OCI-LY7 (cell line): Measurements from ENCODE around the gene DNAJB4.

Experiments used
- CTCF ChIP-seq: fragments of 200-600 bp; sonication (generic); conservative IDR thresholded peaks from 2 replicates; pipeline ENCODE4 v1.5.1; 2014; ENCODE audit warnings: mild to moderate bottlenecking, antibody characterized with exemption, low read length, moderate library complexity, mixed read lengths
- EZH2phosphoT487 ChIP-seq: fragments of 200-600 bp; sonication (generic); IDR thresholded peaks from 2 replicates; pipeline ENCODE4 v1.6.1; 2018; ENCODE audit warnings: low read depth, borderline replicate concordance, mild to moderate bottlenecking, mixed run types, antibody characterized with exemption, low read length, moderate library complexity, mixed read lengths

DNA sequence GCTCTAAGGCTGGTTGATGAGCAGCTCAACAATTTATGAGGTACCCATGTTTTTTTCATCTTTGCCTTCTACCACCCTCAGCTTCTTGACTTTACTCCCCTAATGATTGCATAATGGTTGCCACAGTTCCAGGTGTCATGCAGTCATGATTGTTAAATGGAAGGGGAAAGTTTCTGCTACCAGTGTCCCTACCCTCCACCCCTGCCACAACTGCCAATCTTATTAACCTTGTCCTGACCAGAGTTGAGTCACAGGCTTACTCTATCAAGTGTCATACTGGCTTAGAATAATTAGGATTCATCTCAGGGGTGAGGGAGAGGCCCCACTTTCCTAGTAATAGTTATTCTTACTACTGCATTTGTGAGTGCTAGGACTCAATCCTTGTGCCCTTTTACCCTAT is 17.9 kb upstream of the DNAJB4 start:
- TF ChIP-seq CTCF (no peak), EZH2phosphoT487 (no peak)
